Skin of body (tissue), 2 donors: ENCODE results near the gene YEATS2. TPM values are rescaled to one million over a fixed set of nuclear protein-coding genes. Genes with fewer than 3 reads are reported as not detected.
"Not testable (repeated sequence)": the region's sequence is repeated elsewhere in the genome, so short reads cannot be mapped to it uniquely, and the experiment has no call there.

Experiments
- DNase-seq: peaks from one replicate; lab custom pipeline; 2025; lab: John Stamatoyannopoulos, UW
- total RNA-seq: library from RNA; depleted of rRNA; stranded (reverse); fragments of >200 nt; gene quantifications from one replicate; pipeline ENCODE4 v1.2.3, GENCODE V29; 2014

Gene YEATS2
- 29.5 TPM for total RNA-seq

- DNase-seq: peak; percentile 44
Measured at GRCh38 chr3:183697610-183698317, at the start of gene YEATS2. YEATS2 (plus strand) TSS chr3:183697797; CDS start chr3:183715163, 17,366 bp downstream.

GRCh38 chr3:183650554-183650953 lies 47.0 kb upstream of the YEATS2 start:
- DNase-seq: no peak

- DNase-seq: no peak
Measured at GRCh38 chr3:183653209-183654064, 44.2 kb upstream of the YEATS2 start.

- DNase-seq: no peak
Measured at GRCh38 chr3:183654727-183655126, 42.9 kb upstream of the YEATS2 start.

GRCh38 chr3:183662099-183662498 lies 35.5 kb upstream of the YEATS2 start:
- no peak for DNase-seq

GRCh38 chr3:183664913-183665381 lies 32.6 kb upstream of the YEATS2 start:
- no peak for DNase-seq

- no peak for DNase-seq
Measured at GRCh38 chr3:183680061-183680460, 17.5 kb upstream of the YEATS2 start.

- DNase-seq: no peak
Measured at GRCh38 chr3:183687705-183688104, 9.9 kb upstream of the YEATS2 start.

GRCh38 chr3:183688874-183689273 lies 8.7 kb upstream of the YEATS2 start:
- no peak for DNase-seq

- DNase-seq: not testable (repeated sequence)
Measured at GRCh38 chr3:183689621-183690020, 8.0 kb upstream of the YEATS2 start.

- no peak for DNase-seq
Measured at GRCh38 chr3:183690402-183690995, 7.1 kb upstream of the YEATS2 start.

- DNase-seq: no peak
Measured at GRCh38 chr3:183692436-183692835, 5.2 kb upstream of the YEATS2 start.

GRCh38 chr3:183695569-183696364 lies 1.8 kb upstream of the YEATS2 start:
- DNase-seq: no peak

GRCh38 chr3:183697123-183697609 lies 431 bp upstream of the YEATS2 start:
- DNase-seq: peak; percentile 44

- no peak for DNase-seq
Measured at GRCh38 chr3:183698318-183698751, 738 bp downstream of the YEATS2 start.

GRCh38 chr3:183698756-183699155 lies 1.2 kb downstream of the YEATS2 start:
- DNase-seq: peak; percentile 3

- no peak for DNase-seq
Measured at GRCh38 chr3:183699238-183699947, 1.8 kb downstream of the YEATS2 start.

GRCh38 chr3:183701744-183702143 lies 4.1 kb downstream of the YEATS2 start:
- peak; percentile 10 for DNase-seq

- not testable (repeated sequence) for DNase-seq
Measured at GRCh38 chr3:183703892-183704291, 6.3 kb downstream of the YEATS2 start.

GRCh38 chr3:183710231-183710630 lies 12.6 kb downstream of the YEATS2 start:
- no peak for DNase-seq
